22Rv1 (cell line): ENCODE data around the gene KIR2DL3.
"Not testable (repeated sequence)": the region's sequence is repeated elsewhere in the genome, so short reads cannot be mapped to it uniquely, and the experiment has no call there.

ENCODE experiments used
- CTCF ChIP-seq: fragments of 450-650 bp; IDR thresholded peaks from 2 replicates; pipeline ENCODE4 v1.5.1; 2017; ENCODE audit warnings: mild to moderate bottlenecking
- ZFX ChIP-seq: fragments of 450-650 bp; IDR thresholded peaks from 2 replicates; pipeline ENCODE4 v1.6.1; 2017; ENCODE audit warnings: antibody characterized with exemption, borderline replicate concordance

DNA sequence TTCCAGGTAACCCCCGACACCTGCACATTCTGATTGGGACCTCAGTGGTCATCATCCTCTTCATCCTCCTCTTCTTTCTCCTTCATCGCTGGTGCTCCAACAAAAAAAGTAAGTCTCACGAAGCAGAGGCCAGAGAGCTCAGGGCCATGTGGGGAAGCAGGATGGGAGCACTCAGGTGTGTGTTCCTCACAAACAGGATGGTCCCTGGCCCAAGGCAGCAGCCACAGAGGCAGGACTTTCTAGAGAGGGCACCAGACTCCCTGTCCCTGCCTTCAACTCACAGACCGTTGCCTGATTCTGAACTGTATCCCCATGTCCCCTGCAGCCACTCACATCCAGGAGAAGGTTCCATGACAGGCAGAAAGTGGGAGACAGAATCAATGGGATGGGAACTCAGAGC, 44.6 kb downstream of the KIR2DL3 start:
- TF ChIP-seq CTCF, ZFX: not testable (repeated sequence)
